NK-92 (cell line): ENCODE data around the gene PHF19.

Experiments
- DNase-seq: peaks from one replicate; lab custom pipeline; 2025; ENCODE audit not compliant: unreplicated experiment; lab: John Stamatoyannopoulos, UW

Gene PHF19

GRCh38 chr9:120815075-120815474 lies 61.9 kb downstream of the PHF19 start:
- DNase-seq = no peak

- no peak for DNase-seq
Measured at GRCh38 chr9:120808931-120809330, 68.1 kb downstream of the PHF19 start.

DNA sequence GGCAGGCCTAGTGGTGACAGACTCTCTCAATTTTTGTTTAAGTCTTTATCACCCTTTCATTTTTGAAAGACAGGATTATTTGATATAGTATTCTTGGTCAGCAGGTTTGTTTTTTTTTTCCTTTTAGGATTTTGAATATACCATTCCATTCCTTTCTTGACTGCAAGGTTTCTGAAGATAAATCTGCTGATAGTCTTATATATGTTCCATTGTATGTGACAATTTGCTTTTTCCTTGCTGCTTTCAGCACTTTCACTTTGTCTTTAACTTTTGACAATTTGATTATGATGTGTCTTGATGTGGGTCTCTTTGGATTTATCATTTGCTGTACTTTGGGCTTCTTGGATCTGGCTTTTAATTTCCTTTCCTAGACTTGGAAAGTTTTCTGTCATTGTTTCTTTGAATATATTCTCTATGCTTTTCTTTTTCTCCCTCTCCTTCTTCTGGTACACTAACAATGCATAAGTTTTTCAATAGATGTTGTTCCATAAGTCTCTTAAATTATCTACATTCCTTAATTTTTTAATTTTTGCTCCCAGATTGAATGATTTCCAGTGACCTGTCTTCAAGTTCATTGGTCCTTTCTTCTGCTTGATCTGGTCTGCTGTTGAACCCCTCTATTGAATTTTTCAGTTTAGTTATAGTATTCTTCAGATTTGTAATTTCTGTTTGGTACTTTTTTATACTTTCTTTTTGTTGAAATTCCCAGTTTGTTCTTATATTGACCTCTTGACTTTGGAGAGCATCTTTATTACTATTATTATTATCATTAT lies 69.2 kb downstream of the PHF19 start:
- no peak for DNase-seq
